Endothelial cell of umbilical vein (primary cell): ENCODE results near the gene POLR2H. TPM values are rescaled to one million over a fixed set of nuclear protein-coding genes. Genes with fewer than 3 reads are reported as not detected.

Experiments
- BruUV-seq: library from RNA; stranded (reverse); fragments of 400-500 nt; replicated peaks from 2 replicates; lab custom pipeline; 2021; lab: Mats Ljungman, UMichigan
- CTCF ChIA-PET: fragments of 300-600, 350-600 bp; sonication (Branson Sonifier 250); formaldehyde crosslinking; loops from one replicate; lab custom pipeline; 2021; ENCODE audit warnings: antibody characterized with exemption, inconsistent platforms; lab: Charles Lee
- POLR2A ChIA-PET: fragments of 300-600, 350-600 bp; sonication (Branson Sonifier 250); formaldehyde crosslinking; loops from one replicate; lab custom pipeline; 2021; ENCODE audit warnings: antibody characterized with exemption, inconsistent platforms; lab: Charles Lee
- DNase-seq: peaks from one replicate; pipeline ENCODE4 v3.0.0-alpha.2; 2011; ENCODE audit warnings: low read depth, low spot score
- FAIRE-seq: peaks from 2 replicates; lab custom pipeline; 2011; peaks lifted over from hg19 to GRCh38; lab: Jason Lieb, UNC
- H2AFZ ChIP-seq: 2 replicates; pipeline ENCODE4 v1.6.0; 2012; ENCODE audit warnings: low read depth, low read length, control low read depth, inconsistent platforms
- H3K27ac ChIP-seq: 2 replicates; pipeline ENCODE4 v1.5.1; 2011; ENCODE audit warnings: low read depth, mild to moderate bottlenecking, control low read depth, low read length, moderate library complexity; ENCODE audit not compliant: insufficient read depth
- H3K27me3 ChIP-seq, 2 experiments: 2 replicates each; pipeline versions ENCODE4 v1.6.0 to v1.6.1; 2011; ENCODE audit warnings: low read length in 2 of 2, mixed read lengths in 1 of 2; ENCODE audit not compliant: control insufficient read depth in 2 of 2, insufficient read depth in 2 of 2
- H3K36me3 ChIP-seq, 2 experiments: 2 replicates in 1 of 2; 3 replicates in 1 of 2; pipeline ENCODE4 v1.5.1; 2011; ENCODE audit warnings: low read length in 2 of 2, mild to moderate bottlenecking in 1 of 2, moderate library complexity in 1 of 2; ENCODE audit not compliant: control insufficient read depth in 2 of 2, insufficient read depth in 2 of 2; ENCODE audit errors: extremely low read depth in 1 of 2
- H3K4me1 ChIP-seq: 3 replicates; pipeline ENCODE4 v1.5.1; 2011; ENCODE audit warnings: mild to moderate bottlenecking, low read length; ENCODE audit not compliant: control insufficient read depth, insufficient read depth; ENCODE audit errors: extremely low read depth
- H3K4me2 ChIP-seq: 2 replicates; pipeline ENCODE4 v1.6.1; 2011; ENCODE audit warnings: low read length, control low read depth, mixed read lengths; ENCODE audit not compliant: insufficient read depth
- H3K4me3 ChIP-seq, 3 experiments: fragments of 200-600 bp in 1 of 3; sonication (generic), shearing (Covaris generic) in 1 of 3; replicated peaks in 1 of 3; 2 replicates each; pipeline ENCODE4 v1.5.1; 2011 to 2016; ENCODE audit warnings: control low read depth in 3 of 3, low read length in 3 of 3, mild to moderate bottlenecking in 2 of 3, inconsistent platforms in 1 of 3, low read depth in 1 of 3, moderate library complexity in 1 of 3; ENCODE audit not compliant: insufficient read depth in 1 of 3
- H3K79me2 ChIP-seq: 2 replicates; pipeline ENCODE4 v1.6.0; 2012; ENCODE audit warnings: low read length, inconsistent platforms; ENCODE audit not compliant: control insufficient read depth, insufficient read depth
- H3K9ac ChIP-seq: replicated peaks from 2 replicates; pipeline ENCODE3; 2011; ENCODE audit warnings: low read length, control low read depth; ENCODE audit not compliant: insufficient read depth; ENCODE audit errors: extremely low read depth
- H3K9me1 ChIP-seq: replicated peaks from 3 replicates; pipeline ENCODE4 v1.6.0; 2011; ENCODE audit warnings: mild to moderate bottlenecking, low read length; ENCODE audit not compliant: control insufficient read depth, insufficient read depth; ENCODE audit errors: extremely low read depth
- H3K9me3 ChIP-seq: replicated peaks from 2 replicates; pipeline ENCODE4 v1.5.1; 2012; ENCODE audit warnings: low read length, inconsistent platforms; ENCODE audit not compliant: control insufficient read depth, insufficient read depth
- H4K20me1 ChIP-seq: replicated peaks from 2 replicates; pipeline ENCODE3; 2011; ENCODE audit warnings: mild to moderate bottlenecking, low read length; ENCODE audit not compliant: control insufficient read depth, insufficient read depth; ENCODE audit errors: extremely low read depth
- EZH2 ChIP-seq: IDR thresholded peaks from 2 replicates; pipeline ENCODE4 v1.6.1; 2012; ENCODE audit warnings: borderline replicate concordance, low read depth, mild to moderate bottlenecking, moderate library complexity, low read length, inconsistent platforms; ENCODE audit not compliant: severe bottlenecking
- FOS ChIP-seq: IDR thresholded peaks from 2 replicates; pipeline ENCODE4 v1.6.1; 2011; ENCODE audit warnings: mild to moderate bottlenecking, low read length, moderate library complexity, borderline replicate concordance; ENCODE audit not compliant: insufficient read depth
- GATA2 ChIP-seq: IDR thresholded peaks from 2 replicates; pipeline ENCODE4 v1.7.0; 2011; ENCODE audit warnings: low read depth, mild to moderate bottlenecking, moderate library complexity, mixed read lengths, low read length; ENCODE audit not compliant: insufficient read length, insufficient read depth
- JUN ChIP-seq: IDR thresholded peaks from 2 replicates; pipeline ENCODE4 v1.6.1; 2011; ENCODE audit warnings: borderline replicate concordance, low read depth; ENCODE audit not compliant: insufficient read length, insufficient read depth
- MAX ChIP-seq: IDR thresholded peaks from 2 replicates; pipeline ENCODE4 v1.6.1; 2011; ENCODE audit not compliant: insufficient read depth, insufficient read length
- MYC ChIP-seq: IDR thresholded peaks from one replicate; pipeline ENCODE4 v1.6.1; 2011; ENCODE audit warnings: mild to moderate bottlenecking, low read depth, low read length
- POLR2A ChIP-seq: IDR thresholded peaks from 2 replicates; pipeline ENCODE4 v1.6.1; 2012; ENCODE audit warnings: low read depth, mild to moderate bottlenecking, control low read depth, low read length
- POLR2AphosphoS5 ChIP-seq: IDR thresholded peaks from 2 replicates; pipeline ENCODE4 v1.6.1; 2012; ENCODE audit warnings: low read depth, mild to moderate bottlenecking, control low read depth, low read length, moderate library complexity; ENCODE audit not compliant: insufficient read depth
- dilution Hi-C: fragments of 300-500 bp; cut with MboI; formaldehyde crosslinking; loops from one replicate; pipeline ENCODE4 v1.15.0; 2019; ENCODE audit warnings: low sequenced_read_pairs; ENCODE audit not compliant: extremely low pct_ligation_motif_present
- intact Hi-C: fragments of 100-400 bp; cut with micrococcal nuclease; formaldehyde crosslinking; loops from one replicate; pipeline ENCODE4 v1.10.0; 2022
- polyA plus RNA-seq, 4 experiments: library from polyadenylated mRNA; depleted of rRNA in 3 of 4; stranded (reverse) in 3 of 4; unstranded in 1 of 4; fragments of >200 nt; gene quantifications; 2 replicates each; pipeline versions ENCODE4 v1.2.1 to v1.2.3, GENCODE V29; 2011 to 2012; ENCODE audit warnings: missing spikeins in 1 of 4
- total RNA-seq: library from RNA; stranded (reverse); gene quantifications from 2 replicates; pipeline ENCODE4 v1.2.3, GENCODE V29; 2021
- TF ChIP-seq, protein P1 (sequence below), 2 donors: IDR thresholded peaks; 1 replicate in 1 of 2; 2 replicates in 1 of 2; pipeline ENCODE4 v1.5.1; 2011; ENCODE audit warnings: low read length in 2 of 2, mild to moderate bottlenecking in 2 of 2, moderate library complexity in 2 of 2, control low read depth in 1 of 2, inconsistent platforms in 1 of 2, low read depth in 1 of 2; ENCODE audit not compliant: insufficient read depth in 1 of 2; ENCODE audit errors: extremely low read depth in 1 of 2

The POLR2H gene
- total and polyA plus RNA-seq, 2 donors (not counting 3 experiments of a cell fraction or from before 2014, with no cell fraction given) = 89.0 to 276 TPM

GRCh38 chr3:184383033-184383740 lies 21.7 kb downstream of the POLR2H start:
- no peaks in the 10 kb centered on the region for H3K9me3 ChIP-seq
- dilution Hi-C loops (no loop called here), intact Hi-C loops (loop anchor here (5.0 kb wide), 1 partner anchor 361 kb away; no protein-coding TSS in a partner anchor)
- H3K27ac ChIP-seq = no peak overlapping the region
- H3K4me1 ChIP-seq = peaks cover 10% of the 10 kb centered on the region
- ChIA-PET CTCF (interaction anchor here (0.7 to 6.9 kb wide), 4 partner anchors 11 to 157 kb away, joined by 3 to 52 read pairs (median 4); no protein-coding TSS in a partner anchor), POLR2A (no interaction called here)
- H3K9ac ChIP-seq = no peak overlapping the region
- no peaks in the 10 kb centered on the region for H3K79me2 ChIP-seq
- DNase-seq (no peak), FAIRE-seq (no peak)
- BruUV-seq = no TSS peak
- no peak overlapping the region for H3K4me2 ChIP-seq
- TF ChIP-seq FOS (no peak), MYC (no peak), POLR2AphosphoS5 (no peak), EZH2 (no peak), JUN (no peak)
- no peak overlapping the region for H3K4me3 ChIP-seq
- no peak overlapping the region for H2AFZ ChIP-seq
- peaks cover 32 to 41% of the 10 kb centered on the region in 2 experiments for H3K27me3 ChIP-seq
- H3K36me3 ChIP-seq = no peaks in the 10 kb centered on the region
- H3K9me1 ChIP-seq = no peaks in the 10 kb centered on the region
- H4K20me1 ChIP-seq = no peaks in the 10 kb centered on the region

DNA sequence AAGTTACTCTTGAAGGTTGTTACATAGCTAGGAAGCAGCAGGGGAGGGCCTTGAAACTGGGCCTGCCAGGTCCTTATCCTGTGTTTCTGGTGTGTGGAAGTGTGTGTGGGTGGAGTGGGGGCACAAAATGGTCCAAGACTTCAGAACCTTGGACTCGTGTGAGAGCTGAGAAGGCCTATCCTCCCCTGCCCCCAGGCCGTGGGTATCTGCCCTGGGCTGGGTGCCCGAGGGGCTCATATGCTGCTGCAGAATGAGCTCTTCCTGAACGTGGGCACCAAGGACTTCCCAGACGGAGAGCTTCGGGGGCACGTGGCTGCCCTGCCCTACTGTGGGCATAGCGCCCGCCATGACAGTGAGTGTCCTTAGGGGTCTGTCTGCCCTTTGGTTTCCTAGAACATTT lies 22.8 kb downstream of the POLR2H start:
- peaks cover 25 to 33% of the 10 kb centered on the region in 2 experiments for H3K27me3 ChIP-seq
- dilution Hi-C loops = no loop called here
- H2AFZ ChIP-seq = no peak overlapping the region
- H3K9ac ChIP-seq = no peak overlapping the region
- TF ChIP-seq POLR2A (no peak), FOS (no peak), EZH2 (no peak), JUN (no peak), POLR2AphosphoS5 (no peak), GATA2 (no peak), MAX (no peak), MYC (no peak)
- TF ChIP-seq, protein P1, sequence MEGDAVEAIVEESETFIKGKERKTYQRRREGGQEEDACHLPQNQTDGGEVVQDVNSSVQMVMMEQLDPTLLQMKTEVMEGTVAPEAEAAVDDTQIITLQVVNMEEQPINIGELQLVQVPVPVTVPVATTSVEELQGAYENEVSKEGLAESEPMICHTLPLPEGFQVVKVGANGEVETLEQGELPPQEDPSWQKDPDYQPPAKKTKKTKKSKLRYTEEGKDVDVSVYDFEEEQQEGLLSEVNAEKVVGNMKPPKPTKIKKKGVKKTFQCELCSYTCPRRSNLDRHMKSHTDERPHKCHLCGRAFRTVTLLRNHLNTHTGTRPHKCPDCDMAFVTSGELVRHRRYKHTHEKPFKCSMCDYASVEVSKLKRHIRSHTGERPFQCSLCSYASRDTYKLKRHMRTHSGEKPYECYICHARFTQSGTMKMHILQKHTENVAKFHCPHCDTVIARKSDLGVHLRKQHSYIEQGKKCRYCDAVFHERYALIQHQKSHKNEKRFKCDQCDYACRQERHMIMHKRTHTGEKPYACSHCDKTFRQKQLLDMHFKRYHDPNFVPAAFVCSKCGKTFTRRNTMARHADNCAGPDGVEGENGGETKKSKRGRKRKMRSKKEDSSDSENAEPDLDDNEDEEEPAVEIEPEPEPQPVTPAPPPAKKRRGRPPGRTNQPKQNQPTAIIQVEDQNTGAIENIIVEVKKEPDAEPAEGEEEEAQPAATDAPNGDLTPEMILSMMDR (IDR thresholded peaks at IDR 0.05; ENCODE audit: extremely low read depth in 1 of 2, insufficient read depth in 1 of 2, low read depth in 1 of 2, low read length in 2 of 2) = no peak
- no peaks in the 10 kb centered on the region for H3K9me3 ChIP-seq
- no peak for DNase-seq
- FAIRE-seq = no peak
- H3K4me3 ChIP-seq = no peak overlapping the region
- intact Hi-C loops = loop anchor here (5.0 kb wide), 1 partner anchor 362 kb away; no protein-coding TSS in a partner anchor
- H3K4me2 ChIP-seq = no peak overlapping the region
- peaks cover 10% of the 10 kb centered on the region for H3K4me1 ChIP-seq
- BruUV-seq = no TSS peak
- H3K36me3 ChIP-seq = no peaks in the 10 kb centered on the region
- CTCF ChIA-PET = interaction anchor here (1.0 to 6.9 kb wide), 7 partner anchors 9 to 402 kb away, joined by 3 to 52 read pairs (median 6); no protein-coding TSS in a partner anchor
- H3K9me1 ChIP-seq = no peaks in the 10 kb centered on the region
- no peaks in the 10 kb centered on the region for H4K20me1 ChIP-seq
- no peaks in the 10 kb centered on the region for H3K79me2 ChIP-seq
- POLR2A ChIA-PET = no interaction called here
- H3K27ac ChIP-seq = no peak overlapping the region
